Gastrocnemius medialis (tissue), 4 donors: ENCODE measurements around the gene CCDC142.

Experiments
- CTCF ChIP-seq, 5 experiments: fragments of 450-650 bp in 3 of 5; fragments of 200-600 bp in 2 of 5; sonication (generic) in 2 of 5; IDR thresholded peaks in 4 of 5; conservative IDR thresholded peaks in 1 of 5; 1 replicate in 4 of 5; 2 replicates in 1 of 5; pipeline ENCODE4 v1.5.1; 2016 to 2019; ENCODE audit warnings: antibody characterized with exemption in 5 of 5, mild to moderate bottlenecking in 3 of 5, moderate library complexity in 3 of 5
- POLR2A ChIP-seq, 2 donors: fragments of 450-650 bp; IDR thresholded peaks; one replicate each; pipeline ENCODE4 v1.6.1; 2017; ENCODE audit warnings: antibody characterized with exemption in 2 of 2, mild to moderate bottlenecking in 2 of 2, moderate library complexity in 2 of 2

- TF ChIP-seq CTCF (IDR thresholded peaks at IDR 0.05 in 4 of 5, conservative IDR thresholded peaks at IDR 0.05 in 1 of 5) (no peak), POLR2A (IDR thresholded peaks at IDR 0.05) (no peak)
Measured at GRCh38 chr2:74530239-74531187, 47.7 kb upstream of the CCDC142 start.
